ENCODE measurements around the gene FOXG1.

DNA sequence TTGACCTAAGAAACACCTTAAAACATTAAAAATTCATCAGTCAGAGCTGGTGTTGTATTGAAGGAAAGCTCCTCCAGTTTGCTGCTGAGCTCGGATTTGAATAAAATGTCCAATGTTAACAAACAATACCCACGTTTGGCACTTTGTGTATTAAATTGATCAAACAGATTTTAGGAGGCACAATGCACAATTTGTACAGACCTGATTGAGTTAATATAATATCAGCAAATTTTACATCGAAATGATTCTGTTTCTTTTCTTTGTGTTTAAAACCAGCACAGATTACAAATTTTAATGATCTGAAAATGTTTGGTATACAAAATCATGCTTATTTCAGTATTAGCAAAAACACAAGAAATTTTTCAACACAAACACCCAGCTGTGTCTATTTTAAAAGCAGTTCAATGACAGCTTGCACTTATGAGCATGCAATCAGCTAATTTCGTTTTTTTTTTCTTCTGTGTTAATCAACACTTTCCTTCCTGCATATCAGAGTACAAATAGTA, 2.8 kb upstream of the FOXG1 start:
- no peak for TF ChIP-seq POLR2A (IDR thresholded peaks at IDR 0.05; ENCODE audit: low read length)
- TF ChIP-seq, protein P1, sequence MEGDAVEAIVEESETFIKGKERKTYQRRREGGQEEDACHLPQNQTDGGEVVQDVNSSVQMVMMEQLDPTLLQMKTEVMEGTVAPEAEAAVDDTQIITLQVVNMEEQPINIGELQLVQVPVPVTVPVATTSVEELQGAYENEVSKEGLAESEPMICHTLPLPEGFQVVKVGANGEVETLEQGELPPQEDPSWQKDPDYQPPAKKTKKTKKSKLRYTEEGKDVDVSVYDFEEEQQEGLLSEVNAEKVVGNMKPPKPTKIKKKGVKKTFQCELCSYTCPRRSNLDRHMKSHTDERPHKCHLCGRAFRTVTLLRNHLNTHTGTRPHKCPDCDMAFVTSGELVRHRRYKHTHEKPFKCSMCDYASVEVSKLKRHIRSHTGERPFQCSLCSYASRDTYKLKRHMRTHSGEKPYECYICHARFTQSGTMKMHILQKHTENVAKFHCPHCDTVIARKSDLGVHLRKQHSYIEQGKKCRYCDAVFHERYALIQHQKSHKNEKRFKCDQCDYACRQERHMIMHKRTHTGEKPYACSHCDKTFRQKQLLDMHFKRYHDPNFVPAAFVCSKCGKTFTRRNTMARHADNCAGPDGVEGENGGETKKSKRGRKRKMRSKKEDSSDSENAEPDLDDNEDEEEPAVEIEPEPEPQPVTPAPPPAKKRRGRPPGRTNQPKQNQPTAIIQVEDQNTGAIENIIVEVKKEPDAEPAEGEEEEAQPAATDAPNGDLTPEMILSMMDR (IDR thresholded peaks at IDR 0.05), result no peak
- TF ChIP-seq, protein P2, sequence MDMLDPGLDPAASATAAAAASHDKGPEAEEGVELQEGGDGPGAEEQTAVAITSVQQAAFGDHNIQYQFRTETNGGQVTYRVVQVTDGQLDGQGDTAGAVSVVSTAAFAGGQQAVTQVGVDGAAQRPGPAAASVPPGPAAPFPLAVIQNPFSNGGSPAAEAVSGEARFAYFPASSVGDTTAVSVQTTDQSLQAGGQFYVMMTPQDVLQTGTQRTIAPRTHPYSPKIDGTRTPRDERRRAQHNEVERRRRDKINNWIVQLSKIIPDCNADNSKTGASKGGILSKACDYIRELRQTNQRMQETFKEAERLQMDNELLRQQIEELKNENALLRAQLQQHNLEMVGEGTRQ (IDR thresholded peaks at IDR 0.05), result no peak
- no peak for TF ChIP-seq RCOR1 (IDR thresholded peaks at IDR 0.05; ENCODE audit: low read depth, low read length)
- TF ChIP-seq POLR2AphosphoS2 (conservative IDR thresholded peaks at IDR 0.05; ENCODE audit: low read length), result no peak
- no peak for TF ChIP-seq HOXB13 (CRISPR knock-in tag; IDR thresholded peaks at IDR 0.05; ENCODE audit: low read depth)
- no peak for TF ChIP-seq SREBF2 (IDR thresholded peaks at IDR 0.05)
- TF ChIP-seq, protein P3, sequence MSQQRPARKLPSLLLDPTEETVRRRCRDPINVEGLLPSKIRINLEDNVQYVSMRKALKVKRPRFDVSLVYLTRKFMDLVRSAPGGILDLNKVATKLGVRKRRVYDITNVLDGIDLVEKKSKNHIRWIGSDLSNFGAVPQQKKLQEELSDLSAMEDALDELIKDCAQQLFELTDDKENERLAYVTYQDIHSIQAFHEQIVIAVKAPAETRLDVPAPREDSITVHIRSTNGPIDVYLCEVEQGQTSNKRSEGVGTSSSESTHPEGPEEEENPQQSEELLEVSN (IDR thresholded peaks at IDR 0.05; ENCODE audit: borderline replicate concordance, low read depth), result no peak
- TF ChIP-seq TP53 (CRISPR knock-in tag; IDR thresholded peaks at IDR 0.05), result no peak
- TF ChIP-seq RAD21 (conservative IDR thresholded peaks at IDR 0.05 in 1 of 2, IDR thresholded peaks at IDR 0.05 in 1 of 2), result no peak
- TF ChIP-seq MYC (IDR thresholded peaks at IDR 0.05; ENCODE audit: borderline replicate concordance, low read length), result no peak
- TF ChIP-seq SMC3 (IDR thresholded peaks at IDR 0.05), result no peak
